ENCODE results near the gene EPN1.

The EPN1 gene

DNA sequence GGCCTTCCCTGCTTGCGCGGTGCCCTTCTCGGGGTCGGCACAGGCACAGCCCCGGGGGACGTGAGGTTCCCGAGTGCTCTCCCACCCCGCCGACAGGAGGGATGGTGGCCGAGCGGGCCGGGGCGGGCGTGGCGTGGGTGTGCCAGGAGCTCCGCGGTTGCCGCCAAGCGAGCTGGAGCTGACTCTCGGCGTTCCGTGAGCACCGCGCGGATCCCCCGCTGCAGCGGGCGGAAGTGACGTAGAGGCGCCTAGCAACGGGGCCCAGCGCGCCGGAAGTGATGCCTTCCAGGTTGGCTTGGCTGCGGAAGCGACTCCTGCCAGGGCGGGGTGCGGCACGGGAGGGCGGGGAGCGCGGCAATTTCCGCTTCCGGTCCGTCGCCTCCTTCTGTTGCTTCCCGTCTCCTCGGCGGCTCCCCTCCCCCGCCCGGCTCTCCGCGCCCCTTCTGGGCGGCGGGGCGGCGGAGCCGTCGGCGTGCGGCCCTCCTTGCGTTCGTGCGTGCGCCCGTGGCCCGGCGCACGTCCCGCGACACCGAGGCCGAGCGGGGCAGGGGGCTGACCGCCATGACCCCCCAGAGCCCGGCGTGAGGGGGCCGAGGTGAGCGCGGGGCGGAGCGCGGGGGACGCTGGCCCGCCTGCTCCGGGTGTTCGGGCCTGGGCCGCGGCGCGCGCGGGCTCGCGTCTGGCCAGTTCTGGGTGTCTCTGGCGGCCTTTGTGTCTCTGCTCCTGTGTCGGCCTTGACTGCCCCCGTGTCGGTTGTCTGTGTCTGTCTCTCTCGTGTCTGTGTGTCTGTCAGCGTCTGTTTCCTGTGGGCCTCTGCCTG lies at the start of gene EPN1:
Gene EPN1, plus strand, starts transcription at position 386 of the 820 bp plus-strand sequence. CDS start 3,402 bp downstream, outside the sequence.
- peak; percentile 98 for DNase-seq (ENCODE audit: low spot score)

DNA sequence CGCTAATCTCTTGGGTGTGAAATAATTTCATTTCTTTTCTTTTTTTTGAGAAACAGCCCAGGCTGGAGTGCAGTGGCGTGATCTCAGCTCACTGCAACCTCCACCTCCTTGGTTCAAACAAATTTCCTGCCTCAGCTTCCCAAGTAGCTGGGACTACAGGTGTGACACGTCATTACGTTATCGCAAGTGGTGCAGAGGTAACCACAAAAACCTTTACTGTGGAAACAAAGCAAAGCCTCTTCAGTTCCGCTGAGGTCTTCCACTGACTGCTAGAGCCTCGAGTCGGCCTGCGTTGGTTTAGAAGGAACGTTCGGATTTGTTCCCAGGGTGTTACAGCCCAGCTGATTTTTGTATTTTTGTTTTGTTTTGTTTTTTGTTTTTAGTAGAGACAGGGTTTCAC lies 48.7 kb upstream of the EPN1 start:
- DNase-seq (ENCODE audit: low spot score), result no peak

DNA sequence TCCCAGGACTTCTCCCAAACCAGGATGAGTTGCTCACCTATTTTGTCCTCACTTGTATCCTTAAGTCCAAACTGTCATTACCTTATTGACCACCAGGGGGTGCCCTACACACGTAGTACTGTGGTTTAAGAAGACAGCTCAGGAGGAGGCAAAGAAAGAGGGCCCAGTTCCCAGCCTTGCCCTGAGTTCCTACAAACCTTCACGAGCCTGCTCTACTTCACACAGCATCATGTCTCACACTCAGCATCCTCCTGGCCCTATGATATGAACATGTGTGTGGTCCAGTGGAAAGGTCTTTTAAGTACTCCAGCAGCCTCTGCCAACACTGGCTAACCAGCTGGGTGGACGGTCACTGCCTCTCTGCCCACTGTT lies 42.6 kb upstream of the EPN1 start:
- peak; percentile 69 for DNase-seq (ENCODE audit: low spot score)

DNA sequence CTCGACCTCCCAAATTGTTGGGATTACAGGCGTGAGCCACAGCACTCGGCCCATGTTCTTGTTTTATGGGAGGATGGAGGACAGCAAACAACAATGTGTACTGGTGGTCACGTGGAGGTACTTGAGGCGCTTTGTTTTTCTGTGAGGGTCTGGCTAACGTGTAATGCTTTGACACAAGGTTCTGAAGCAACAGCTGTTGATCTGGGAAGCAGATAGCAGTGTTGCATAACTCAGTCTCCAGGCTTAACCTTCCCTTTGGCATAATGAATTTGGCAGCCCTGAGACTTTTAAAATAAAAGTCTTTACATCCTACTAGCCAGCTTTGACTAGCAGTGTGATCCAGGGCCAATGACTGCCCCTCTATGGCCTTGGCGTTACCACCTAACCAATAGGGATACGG lies 41.2 kb upstream of the EPN1 start:
- DNase-seq (ENCODE audit: low spot score), result no peak

DNA sequence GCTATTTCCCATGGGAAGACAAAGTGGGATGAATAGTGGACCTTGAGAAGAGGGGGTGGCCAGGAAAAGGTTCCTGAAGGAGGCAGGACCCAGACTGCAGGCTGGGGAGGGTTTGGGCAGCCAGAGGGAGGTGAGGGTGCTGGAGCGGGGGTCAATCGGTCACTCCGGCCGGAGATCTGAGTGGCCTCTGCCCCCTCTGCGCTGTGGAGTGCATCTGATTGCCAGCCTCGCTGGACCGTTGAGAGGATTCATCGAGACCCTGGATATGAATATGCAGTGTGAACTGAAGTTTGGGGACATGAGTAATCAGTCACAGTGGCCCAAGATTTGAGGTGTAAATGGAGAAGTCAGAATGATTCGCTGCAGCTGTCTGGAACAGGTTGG lies 39.7 kb upstream of the EPN1 start:
- no peak for DNase-seq (ENCODE audit: low spot score)

DNA sequence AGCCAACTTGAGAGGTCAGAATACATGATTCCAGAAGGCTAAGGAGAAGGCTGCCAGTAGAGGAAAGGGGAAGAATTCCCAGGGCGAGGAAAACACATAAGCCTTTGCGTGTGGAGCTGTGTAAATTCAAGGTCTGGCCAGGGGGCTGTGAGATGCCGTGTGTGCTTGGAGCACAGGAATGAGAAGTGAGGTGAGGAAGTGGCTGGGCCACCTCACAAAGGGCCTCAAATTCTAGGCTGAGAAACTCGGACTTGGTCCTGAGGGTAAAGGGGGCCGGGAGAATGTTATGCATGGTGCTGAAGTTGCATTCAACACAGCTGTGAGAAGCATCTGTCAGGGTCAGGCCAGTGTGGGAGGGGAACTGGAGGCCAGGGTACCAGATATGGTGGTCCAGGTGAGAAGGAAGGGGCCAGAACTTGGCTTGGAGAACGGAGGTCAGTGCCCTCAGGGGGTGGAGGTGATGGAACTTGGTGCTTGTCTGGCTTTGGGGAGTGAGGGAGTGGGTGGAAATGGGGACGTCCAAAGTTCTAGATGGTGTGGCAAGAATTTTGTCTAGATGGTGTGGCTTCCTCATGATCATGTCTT lies 39.1 kb upstream of the EPN1 start:
- no peak for DNase-seq (ENCODE audit: low spot score)

DNA sequence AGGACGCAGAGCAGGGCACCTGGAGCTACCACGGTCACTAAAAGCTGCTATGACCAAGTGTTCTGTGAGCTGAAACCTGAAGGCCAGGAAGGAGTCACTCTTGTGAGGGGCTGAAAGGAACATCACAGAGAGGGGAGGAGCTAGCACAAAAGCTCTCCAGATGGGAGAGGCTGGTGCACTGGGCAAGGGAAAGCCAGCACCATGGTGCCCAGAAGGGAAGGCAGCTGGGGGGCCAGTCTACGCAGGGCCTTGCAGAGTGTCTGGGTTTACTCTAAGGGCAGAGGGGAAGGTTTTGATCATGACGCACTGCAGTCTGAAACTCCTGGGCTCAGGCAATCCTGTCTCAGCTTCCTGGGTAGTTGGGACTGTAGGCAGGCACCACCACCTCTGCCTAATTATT lies 38.3 kb upstream of the EPN1 start:
- DNase-seq (ENCODE audit: low spot score), result no peak

DNA sequence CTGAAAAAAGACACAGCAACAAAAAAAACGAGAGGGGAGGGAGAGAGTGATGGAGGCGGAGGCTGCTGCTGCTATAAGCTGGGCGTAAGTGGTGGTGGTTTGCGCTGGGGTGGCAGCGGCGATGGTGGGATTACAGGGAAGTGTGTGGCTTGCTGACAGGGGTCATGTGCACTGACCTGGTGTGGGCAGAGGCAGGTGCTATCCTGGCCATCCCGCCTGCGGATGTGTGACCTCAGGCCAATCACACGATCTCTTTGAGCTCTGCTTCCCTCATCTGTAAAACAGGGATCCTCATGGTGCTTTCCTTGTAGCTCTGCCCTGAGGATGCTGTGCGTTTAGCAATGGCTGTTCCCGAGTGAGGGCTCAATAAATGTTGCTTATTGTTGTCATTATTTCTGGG lies 37.5 kb upstream of the EPN1 start:
- no peak for DNase-seq (ENCODE audit: low spot score)

DNA sequence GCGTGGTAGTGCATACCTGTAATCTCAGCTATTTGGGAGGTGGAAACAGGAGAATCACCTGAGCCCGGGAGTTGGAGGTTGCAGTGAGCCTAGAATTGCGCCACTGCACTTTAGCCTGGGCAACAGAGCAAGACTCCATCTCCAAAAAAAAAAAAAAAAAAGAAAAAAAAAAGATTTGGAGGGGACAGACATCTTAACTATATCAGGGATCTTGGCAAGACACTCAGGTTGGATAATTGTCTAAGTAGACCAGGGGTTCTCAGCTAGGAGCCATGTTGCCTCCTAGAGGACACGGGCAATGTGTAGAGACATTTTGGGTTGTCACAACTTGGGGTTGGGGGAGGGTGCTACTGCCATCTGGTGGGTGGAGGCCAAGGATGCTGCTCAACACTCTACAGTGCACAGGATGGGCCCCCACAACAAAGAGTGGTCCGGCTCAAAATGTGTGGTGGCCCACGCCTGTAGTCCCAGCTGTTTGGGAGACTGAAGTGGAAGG lies 36.1 kb upstream of the EPN1 start:
- DNase-seq (ENCODE audit: low spot score), result no peak

DNA sequence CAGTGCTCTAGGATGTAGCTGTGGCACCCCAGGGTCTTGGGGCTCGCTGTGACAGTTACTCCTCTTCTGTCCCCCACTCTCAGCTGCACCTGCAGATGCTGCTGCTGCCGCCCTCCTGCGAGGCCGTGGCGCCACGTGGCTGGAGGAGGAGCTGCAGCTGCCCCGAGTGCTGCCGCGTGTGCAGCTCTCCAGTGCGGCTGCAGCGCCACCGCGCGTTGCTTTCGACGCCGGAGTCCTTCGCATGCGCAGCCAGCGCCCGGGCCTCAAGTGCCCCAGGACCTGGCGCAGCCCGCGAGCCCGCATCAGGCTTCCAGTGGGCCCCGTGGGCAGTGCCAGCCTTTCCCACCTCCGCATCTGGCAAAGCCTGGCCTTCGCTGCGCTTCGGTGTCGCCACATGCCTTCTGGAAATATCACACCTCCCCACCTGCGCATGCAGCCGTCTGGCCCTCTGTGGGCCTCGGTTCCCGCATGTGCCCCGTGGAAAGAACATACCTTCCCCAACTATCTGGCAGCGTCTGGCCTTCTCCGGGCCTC lies 34.9 kb upstream of the EPN1 start:
- DNase-seq (ENCODE audit: low spot score), result peak; percentile 78

DNA sequence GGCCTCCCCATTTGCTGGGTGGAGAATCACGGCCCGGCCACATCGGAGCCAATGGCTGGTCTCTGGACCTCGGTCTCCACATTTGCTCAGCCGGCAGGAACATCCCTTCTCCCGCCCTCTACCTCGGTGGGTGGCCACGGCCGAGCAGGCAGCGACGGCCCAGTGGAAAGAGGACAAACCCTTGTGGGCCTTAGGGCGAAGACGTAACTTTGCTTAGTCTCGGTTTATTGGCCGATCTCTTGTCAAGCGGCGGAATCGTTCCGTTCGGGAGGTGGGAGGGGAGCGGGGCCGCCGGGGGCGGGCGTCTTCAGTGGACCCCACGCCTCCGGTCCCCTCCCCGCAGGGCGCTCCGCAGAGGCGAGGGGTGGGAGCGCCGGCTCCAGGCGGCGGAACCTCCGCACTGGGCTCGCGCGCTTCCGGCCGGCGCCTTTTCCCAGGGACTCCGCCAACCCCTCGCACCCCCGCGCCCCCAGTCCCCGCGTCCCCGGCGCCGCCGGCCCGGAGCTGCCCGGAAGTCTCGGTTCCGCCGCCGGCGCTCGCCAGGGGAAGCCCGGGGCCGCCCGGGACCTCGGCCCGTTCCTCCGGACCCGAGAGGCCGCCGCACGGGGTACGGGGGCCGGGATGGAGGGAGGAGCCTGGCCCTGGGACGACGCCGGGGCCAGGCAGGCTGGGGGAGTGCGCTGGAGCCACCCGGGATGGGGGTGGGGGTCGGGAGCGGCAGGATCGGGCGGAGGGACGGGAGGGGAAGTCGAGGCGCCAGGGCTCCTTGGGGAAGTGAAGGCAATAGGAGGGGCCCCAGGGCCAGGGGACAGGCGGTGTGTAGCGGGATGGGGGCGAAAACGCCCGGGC lies 34.2 kb upstream of the EPN1 start, which contains the start of gene ZNF580:
Gene ZNF580, plus strand, starts transcription at position 426 of the 849 bp plus-strand sequence. CDS start 1,507 bp downstream, outside the sequence.
- DNase-seq (ENCODE audit: low spot score), result peak; percentile 88

DNA sequence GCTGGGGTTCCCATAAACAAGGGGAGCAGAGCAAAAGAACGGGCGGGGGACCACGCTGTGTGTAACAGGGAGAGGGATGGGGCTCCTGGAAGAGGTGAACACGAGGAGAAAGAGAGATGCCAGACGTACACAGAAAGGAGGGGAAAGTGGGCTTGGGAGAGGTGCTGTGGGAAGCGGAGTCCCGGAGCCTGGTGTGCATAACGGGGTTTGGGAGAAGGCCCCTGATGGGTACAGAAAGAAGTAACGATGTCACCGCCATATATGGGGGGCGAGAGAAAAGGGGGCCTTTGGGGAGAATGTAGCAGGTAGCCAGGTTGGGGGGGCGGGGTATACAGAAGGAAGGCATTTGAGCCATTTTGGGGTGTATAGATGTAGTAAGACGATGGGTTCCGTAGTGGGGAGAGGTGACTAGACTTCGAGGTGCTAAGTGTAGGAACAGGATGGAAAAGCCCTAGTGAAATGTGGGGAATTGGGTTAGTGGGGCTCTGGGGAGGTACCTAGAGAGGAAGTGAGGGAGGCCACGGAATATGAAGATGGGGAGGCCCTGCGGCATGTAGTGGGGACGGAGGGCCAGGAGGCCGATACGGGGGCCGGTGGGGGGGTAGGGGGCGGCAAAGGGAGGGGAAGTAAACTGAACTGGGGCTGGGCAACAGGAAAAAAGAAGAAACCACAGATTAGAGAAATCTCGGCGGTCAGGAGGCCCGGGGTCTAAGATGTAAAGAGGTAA lies 33.4 kb upstream of the EPN1 start:
- no peak for DNase-seq (ENCODE audit: low spot score)

DNA sequence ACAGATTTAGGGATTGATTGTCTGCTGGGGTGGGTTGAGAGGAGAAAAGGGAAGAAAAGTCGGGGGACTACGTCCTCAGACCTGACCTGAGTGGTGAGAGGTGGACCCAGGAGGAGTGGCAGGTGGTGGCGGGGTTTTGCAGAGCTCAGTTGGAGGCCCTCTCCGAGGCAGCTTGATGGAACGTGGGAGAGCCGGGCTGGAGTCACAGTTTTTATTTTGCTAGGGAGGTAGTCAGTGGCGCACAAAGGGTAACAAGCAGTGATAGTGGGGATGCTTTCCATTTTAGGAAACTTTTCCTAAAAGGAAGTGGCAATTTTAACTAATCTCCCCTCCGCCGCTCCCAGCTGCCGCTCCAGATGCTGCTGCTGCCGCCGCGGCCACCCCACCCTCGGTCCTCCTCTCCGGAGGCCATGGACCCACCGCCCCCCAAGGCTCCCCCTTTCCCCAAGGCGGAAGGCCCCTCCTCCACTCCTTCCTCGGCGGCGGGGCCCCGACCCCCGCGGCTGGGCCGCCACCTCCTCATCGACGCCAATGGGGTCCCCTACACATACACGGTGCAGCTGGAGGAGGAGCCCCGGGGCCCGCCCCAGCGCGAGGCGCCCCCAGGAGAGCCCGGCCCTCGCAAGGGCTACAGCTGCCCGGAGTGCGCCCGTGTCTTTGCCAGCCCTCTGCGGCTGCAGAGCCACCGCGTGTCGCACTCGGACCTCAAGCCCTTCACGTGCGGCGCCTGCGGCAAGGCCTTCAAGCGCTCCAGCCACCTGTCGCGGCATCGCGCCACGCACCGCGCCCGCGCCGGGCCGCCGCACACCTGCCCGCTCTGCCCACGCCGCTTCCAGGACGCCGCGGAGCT lies 32.6 kb upstream of the EPN1 start:
- DNase-seq (ENCODE audit: low spot score), result no peak

DNA sequence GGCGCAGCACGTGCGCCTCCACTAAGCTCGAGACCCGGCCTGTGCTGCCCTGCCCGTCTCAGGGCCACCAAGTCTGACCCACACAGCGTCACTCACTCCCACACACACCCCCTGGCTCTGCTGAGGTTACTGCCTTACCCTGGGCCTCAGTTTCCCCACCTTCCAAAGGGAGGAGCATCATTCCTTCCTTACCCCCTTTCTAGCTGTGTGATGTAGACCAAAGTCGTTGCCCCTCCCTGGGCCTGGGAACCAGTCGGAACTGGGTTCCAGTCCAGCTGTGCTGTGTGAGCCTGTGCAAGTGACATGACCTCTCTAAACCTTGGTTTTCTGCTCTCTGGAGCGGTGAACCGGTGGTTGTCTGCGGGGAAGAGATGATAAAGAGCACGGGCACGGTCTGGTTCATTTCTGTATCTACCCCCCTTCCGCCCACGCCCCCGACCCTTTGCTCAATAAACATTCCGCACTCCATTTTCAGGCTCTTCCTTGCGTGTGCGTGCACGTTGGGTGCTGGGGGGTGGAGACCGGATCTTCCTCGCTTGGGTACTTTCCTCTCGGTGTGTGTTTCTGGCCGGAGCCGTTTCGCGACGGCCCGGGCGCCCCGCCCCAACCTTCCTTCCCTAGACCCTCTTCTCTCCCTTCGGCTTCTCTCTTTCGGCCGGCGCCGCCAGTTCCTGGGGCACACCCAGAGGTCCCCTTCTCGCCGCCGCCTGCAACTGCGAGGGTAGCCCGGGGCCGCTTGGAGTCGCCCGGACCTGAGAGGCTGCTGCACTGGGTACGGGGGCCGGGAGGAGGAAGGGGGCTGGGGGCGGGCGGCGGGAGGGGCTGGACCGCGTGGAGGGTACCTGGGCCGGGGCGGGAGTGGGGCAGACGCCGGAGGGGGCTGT lies 31.8 kb upstream of the EPN1 start, which contains the start of gene ZNF581:
Gene ZNF581, plus strand, starts transcription at position 647 of the 884 bp plus-strand sequence. CDS start 923 bp downstream, outside the sequence.
- peak; percentile 93 for DNase-seq (ENCODE audit: low spot score)

DNA sequence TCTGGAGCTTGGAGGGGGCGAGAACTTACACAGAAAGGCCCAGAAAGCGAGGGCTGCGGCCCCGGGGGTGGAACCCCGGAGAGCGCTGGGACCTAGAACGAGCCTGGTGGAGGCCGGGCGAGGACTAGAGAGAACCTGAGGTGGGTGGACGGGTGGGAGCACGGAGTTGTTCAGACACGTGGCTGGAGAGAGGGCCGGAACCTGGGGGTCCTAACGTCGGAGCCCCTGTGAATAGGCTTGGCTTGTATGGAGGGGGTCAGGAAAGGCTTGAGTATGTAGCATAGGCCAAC lies 31.2 kb upstream of the EPN1 start:
- no peak for DNase-seq (ENCODE audit: low spot score)

DNA sequence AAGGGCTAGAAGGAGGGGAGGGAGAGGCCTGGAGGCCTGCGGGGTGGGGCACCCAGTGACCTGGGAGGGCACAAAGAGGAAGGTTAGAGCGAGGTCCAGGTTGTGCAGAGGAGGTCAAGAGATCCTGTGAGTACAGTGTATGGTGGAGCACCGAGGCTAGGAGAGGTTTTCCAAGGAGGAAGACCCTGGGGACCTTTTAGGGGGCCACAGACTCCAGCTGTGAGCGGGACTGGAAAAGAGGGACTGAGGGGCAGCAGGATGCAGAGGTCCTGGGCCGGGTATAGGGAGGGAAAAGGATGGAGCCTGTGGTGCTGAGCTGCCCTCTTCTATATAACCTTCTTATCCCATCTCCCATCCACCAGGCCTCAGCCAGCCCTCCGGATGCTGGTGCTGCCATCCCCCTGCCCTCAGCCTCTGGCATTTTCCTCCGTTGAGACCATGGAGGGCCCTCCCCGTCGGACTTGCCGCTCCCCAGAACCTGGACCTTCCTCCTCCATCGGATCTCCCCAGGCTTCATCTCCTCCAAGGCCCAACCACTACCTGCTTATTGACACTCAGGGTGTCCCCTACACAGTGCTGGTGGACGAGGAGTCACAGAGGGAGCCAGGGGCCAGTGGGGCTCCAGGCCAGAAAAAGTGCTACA lies 30.7 kb upstream of the EPN1 start:
- no peak for DNase-seq (ENCODE audit: low spot score)

DNA sequence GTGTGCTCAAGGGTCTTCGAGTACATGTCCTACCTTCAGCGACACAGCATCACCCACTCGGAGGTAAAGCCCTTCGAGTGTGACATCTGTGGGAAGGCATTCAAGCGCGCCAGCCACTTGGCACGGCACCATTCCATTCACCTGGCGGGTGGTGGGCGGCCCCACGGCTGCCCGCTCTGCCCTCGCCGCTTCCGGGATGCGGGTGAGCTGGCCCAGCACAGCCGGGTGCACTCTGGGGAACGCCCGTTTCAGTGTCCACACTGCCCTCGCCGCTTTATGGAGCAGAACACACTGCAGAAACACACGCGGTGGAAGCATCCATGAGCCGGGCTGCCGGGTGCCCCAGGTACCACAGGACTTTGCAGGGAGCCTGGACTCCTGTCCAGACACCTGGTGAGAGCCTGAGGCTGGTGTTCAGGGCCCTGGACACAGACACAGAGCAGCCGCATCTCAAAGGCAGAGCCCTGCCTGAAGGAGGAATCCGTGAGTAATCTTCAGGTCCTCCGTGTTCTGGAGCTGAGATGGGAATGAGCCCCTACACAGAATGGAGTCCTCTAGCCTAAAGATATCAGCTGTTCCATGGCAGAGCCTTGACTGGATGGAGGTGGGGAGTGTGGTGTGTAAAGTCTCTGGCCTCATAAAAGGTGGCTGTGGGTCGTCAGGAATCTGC lies 30.0 kb upstream of the EPN1 start:
- DNase-seq (ENCODE audit: low spot score), result no peak

DNA sequence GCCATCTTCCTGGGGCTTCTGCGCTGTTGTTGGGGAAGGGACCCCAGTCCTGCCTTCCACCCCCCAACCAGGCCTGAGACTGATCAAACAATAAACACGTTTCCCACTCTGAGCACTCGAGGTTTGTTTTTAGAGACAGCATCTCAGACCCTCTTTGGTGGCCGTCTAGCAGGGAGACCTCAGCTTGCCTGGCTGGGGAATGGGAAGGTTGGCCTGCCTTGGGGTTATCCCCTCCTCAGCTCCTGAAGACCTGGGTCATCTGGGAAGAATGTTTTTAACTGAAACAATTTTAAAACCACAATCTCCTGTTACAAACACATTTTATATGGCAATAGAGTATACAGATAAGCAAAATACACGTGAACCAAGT lies 29.5 kb upstream of the EPN1 start:
- DNase-seq (ENCODE audit: low spot score), result no peak
